ENCODE results near the gene CRLF1.
A peak's percentile ranks its signal among the peaks of the same experiment; 100 is the strongest.

Gene CRLF1

DNA sequence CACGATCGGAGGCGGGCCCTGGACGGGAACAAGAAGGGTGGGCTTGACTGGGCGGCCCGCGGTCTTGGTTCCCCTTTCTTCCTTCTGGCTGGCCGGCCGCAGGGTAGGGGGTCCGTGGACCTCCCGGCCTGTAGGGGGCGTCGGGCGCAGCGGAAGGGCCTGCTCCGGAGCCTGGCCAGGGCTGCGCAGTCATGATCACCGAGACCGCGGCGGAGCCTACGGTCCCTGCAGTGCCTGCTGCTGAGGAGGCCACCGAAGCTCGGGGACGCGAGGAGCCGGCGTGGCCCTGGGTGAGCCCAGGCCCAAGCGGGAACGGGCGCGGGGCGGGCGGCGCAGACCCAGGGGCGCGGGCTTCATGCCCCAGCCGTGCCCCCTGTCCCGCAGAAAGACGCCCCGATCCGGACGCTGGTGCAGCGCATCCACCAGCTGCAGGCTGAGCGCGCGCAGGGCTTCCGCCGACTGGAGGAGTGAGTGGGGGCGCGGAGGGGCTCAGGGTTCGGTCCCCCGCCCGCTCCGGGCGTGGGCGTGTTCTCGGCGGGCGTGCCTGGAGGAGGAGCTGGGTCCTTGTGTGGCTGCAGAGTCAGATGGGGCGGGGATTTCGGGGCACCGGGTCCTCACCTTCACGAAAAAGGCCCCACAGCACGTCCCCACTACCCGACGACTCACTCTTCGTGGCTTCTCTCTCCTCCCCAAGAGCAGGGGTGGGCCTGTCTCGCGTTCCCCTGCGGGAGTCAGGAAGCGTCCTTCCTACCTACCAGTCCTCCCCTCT is 17.8 kb downstream of the CRLF1 start, which contains the start of gene REX1BD:
REX1BD (plus strand) TSS at position 188 of the 769 bp plus-strand sequence; CDS start at position 192, 4 bp downstream.
- Mint-ChIP-seq H3K9me3 (peaks cover 9% of the 10 kb centered on the region), H3K27ac (peak within 1 kb of the TSS; percentile 96), H3K4me3 (peak within 1 kb of the TSS; percentile 85), H3K27me3 (ENCODE audit: low read depth, poor library complexity) (peaks cover 18% of the 10 kb centered on the region), H3K36me3 (ENCODE audit: low read depth) (no peaks in the 10 kb centered on the region), H3K4me1 (peaks cover 40% of the 10 kb centered on the region)
- peak; percentile 90 for DNase-seq
- peak; percentile 91 for TF ChIP-seq CTCF (IDR thresholded peaks at IDR 0.05)

- TF ChIP-seq CTCF (IDR thresholded peaks at IDR 0.05), result no peak
- Mint-ChIP-seq H3K4me3 (peak overlapping the region; percentile 85), H3K9me3 (peaks cover 9% of the 10 kb centered on the region), H3K27ac (peak overlapping the region; percentile 93), H3K27me3 (ENCODE audit: low read depth, poor library complexity) (peaks cover 14% of the 10 kb centered on the region), H3K36me3 (ENCODE audit: low read depth) (no peaks in the 10 kb centered on the region), H3K4me1 (peaks cover 35% of the 10 kb centered on the region)
- DNase-seq, result no peak
Measured at GRCh38 chr19:18587962-18588610, 18.5 kb downstream of the CRLF1 start.

DNA sequence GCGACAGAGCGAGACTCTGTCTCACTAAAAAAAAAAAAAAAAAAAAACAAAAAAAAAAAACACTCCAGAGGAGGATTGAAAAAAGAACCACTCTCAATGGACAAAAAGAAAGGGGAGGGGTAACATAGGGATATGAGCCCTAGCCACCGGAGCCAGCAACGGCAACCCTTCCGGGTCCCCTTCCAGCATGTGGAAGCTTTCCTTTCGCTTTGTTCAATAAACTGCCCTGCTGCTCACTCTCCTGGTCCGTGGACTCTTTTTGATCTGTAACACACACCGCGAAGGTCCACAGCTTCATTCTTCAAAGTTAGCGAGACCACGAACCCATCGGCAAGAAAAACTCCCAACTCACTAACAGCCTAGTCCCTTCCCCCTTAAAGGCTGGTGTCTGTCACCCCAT is 19.0 kb downstream of the CRLF1 start:
- H3K4me1 Mint-ChIP-seq, result peaks cover 35% of the 10 kb centered on the region
- H3K36me3 Mint-ChIP-seq (ENCODE audit: low read depth), result no peaks in the 10 kb centered on the region
- DNase-seq, result no peak
- H3K4me3 Mint-ChIP-seq, result no peak overlapping the region
- peaks cover 14% of the 10 kb centered on the region for H3K27me3 Mint-ChIP-seq (ENCODE audit: low read depth, poor library complexity)
- H3K9me3 Mint-ChIP-seq, result peaks cover 9% of the 10 kb centered on the region
- TF ChIP-seq CTCF (IDR thresholded peaks at IDR 0.05), result no peak
- no peak overlapping the region for H3K27ac Mint-ChIP-seq

DNA sequence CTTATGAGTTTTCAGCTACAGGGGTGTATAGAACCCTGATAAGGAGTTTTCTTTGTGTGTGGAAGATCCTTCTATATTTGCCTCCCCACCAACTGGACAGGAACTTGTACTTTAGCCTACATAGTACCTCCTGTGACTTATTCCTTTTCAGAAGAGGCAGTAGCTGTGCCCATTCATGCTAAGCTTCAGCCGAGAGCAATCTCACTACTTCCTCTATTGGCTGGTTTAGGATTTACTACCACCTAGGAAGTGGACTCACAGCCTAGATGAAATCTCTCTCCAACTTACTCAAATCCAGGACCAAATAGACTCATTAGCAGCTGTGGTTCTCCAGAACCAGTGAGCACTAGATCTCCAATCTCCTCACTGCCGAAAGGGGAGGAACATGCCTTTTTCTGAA is 20.3 kb downstream of the CRLF1 start:
- Mint-ChIP-seq H3K9me3 (peaks cover 9% of the 10 kb centered on the region), H3K36me3 (ENCODE audit: low read depth) (no peaks in the 10 kb centered on the region), H3K27me3 (ENCODE audit: low read depth, poor library complexity) (peaks cover 20% of the 10 kb centered on the region), H3K4me3 (no peak overlapping the region), H3K27ac (no peak overlapping the region), H3K4me1 (peaks cover 35% of the 10 kb centered on the region)
- no peak for DNase-seq
- TF ChIP-seq CTCF (IDR thresholded peaks at IDR 0.05), result no peak

- peaks cover 22% of the 10 kb centered on the region for H3K27me3 Mint-ChIP-seq (ENCODE audit: low read depth, poor library complexity)
- TF ChIP-seq CTCF (IDR thresholded peaks at IDR 0.05), result no peak
- H3K9me3 Mint-ChIP-seq, result no peaks in the 10 kb centered on the region
- peaks cover 7% of the 10 kb centered on the region for H3K4me1 Mint-ChIP-seq
- no peak overlapping the region for H3K27ac Mint-ChIP-seq
- H3K4me3 Mint-ChIP-seq, result no peak overlapping the region
- peaks cover 13% of the 10 kb centered on the region for H3K36me3 Mint-ChIP-seq (ENCODE audit: low read depth)
- no peak for DNase-seq
Measured at GRCh38 chr19:18580311-18580710, 26.3 kb downstream of the CRLF1 start.
